H9 (cell line): ENCODE data around the gene TOR4A. TPM values are rescaled to one million over a fixed set of nuclear protein-coding genes. Genes with fewer than 3 reads are reported as not detected.

ENCODE experiments used
- DNase-seq: peaks from one replicate; pipeline ENCODE4 v3.0.0-alpha.2; 2017
- H2AFZ ChIP-seq: one replicate; pipeline ENCODE4 v1.6.1; 2013; ENCODE audit warnings: mild to moderate bottlenecking, low read length, control low read depth, moderate library complexity
- H2AK5ac ChIP-seq: 2 replicates; pipeline ENCODE4 v1.6.1; 2013; ENCODE audit warnings: low read length, control low read depth, mixed read lengths; ENCODE audit not compliant: insufficient read length
- H2BK120ac ChIP-seq: one replicate; pipeline ENCODE4 v1.6.1; 2013; ENCODE audit warnings: low read depth, mild to moderate bottlenecking, low read length, control low read depth, inconsistent platforms; ENCODE audit not compliant: poor library complexity, severe bottlenecking
- H2BK12ac ChIP-seq: 2 replicates; pipeline ENCODE4 v1.6.1; 2013; ENCODE audit warnings: low read length, control low read depth, mixed read lengths, low read depth; ENCODE audit not compliant: insufficient read length
- H2BK15ac ChIP-seq: 2 replicates; pipeline ENCODE4 v1.6.1; 2013; ENCODE audit warnings: low read depth, low read length, control low read depth
- H2BK20ac ChIP-seq: one replicate; pipeline ENCODE4 v1.6.1; 2013; ENCODE audit warnings: low read depth, mild to moderate bottlenecking, low read length, control low read depth, inconsistent platforms; ENCODE audit not compliant: poor library complexity, severe bottlenecking
- H2BK5ac ChIP-seq: 2 replicates; pipeline ENCODE4 v1.6.1; 2013; ENCODE audit warnings: low read length, control low read depth, mixed read lengths; ENCODE audit not compliant: insufficient read length
- H3K14ac ChIP-seq: 2 replicates; pipeline ENCODE4 v1.6.1; 2013; ENCODE audit warnings: low read length, control low read depth; ENCODE audit not compliant: insufficient read depth
- H3K18ac ChIP-seq: 2 replicates; pipeline ENCODE4 v1.6.1; 2013; ENCODE audit warnings: low read depth, mild to moderate bottlenecking, mixed read lengths, low read length, control low read depth; ENCODE audit not compliant: insufficient read length
- H3K23ac ChIP-seq: 2 replicates; pipeline ENCODE4 v1.6.1; 2013; ENCODE audit warnings: low read length, control low read depth, mixed read lengths, low read depth; ENCODE audit not compliant: insufficient read length
- H3K23me2 ChIP-seq: 2 replicates; pipeline ENCODE4 v1.6.1; 2013; ENCODE audit warnings: low read depth, mild to moderate bottlenecking, mixed read lengths, low read length, control low read depth; ENCODE audit not compliant: insufficient read length, poor library complexity, severe bottlenecking
- H3K27ac ChIP-seq: 2 replicates; pipeline ENCODE4 v1.5.1; 2013; ENCODE audit warnings: low read length, control low read depth, mixed read lengths, low read depth; ENCODE audit not compliant: insufficient read length
- H3K27me3 ChIP-seq: 2 replicates; pipeline ENCODE4 v1.6.1; 2013; ENCODE audit warnings: low read length, control low read depth, inconsistent platforms; ENCODE audit not compliant: insufficient read depth
- H3K4ac ChIP-seq: 2 replicates; pipeline ENCODE4 v1.6.1; 2013; ENCODE audit warnings: low read depth, mild to moderate bottlenecking, control low read depth, inconsistent platforms, low read length, moderate library complexity
- H3K4me1 ChIP-seq: 2 replicates; pipeline ENCODE4 v1.6.1; 2013; ENCODE audit warnings: low read length, control low read depth, inconsistent platforms; ENCODE audit not compliant: insufficient read depth
- H3K4me2 ChIP-seq: 2 replicates; pipeline ENCODE4 v1.6.1; 2013; ENCODE audit warnings: low read length, control low read depth, mixed read lengths; ENCODE audit not compliant: insufficient read length, insufficient read depth
- H3K56ac ChIP-seq: 2 replicates; pipeline ENCODE4 v1.6.1; 2013; ENCODE audit warnings: low read depth, mild to moderate bottlenecking, mixed read lengths, low read length, control low read depth; ENCODE audit not compliant: insufficient read length
- H3K79me1 ChIP-seq: 2 replicates; pipeline ENCODE4 v1.6.1; 2013; ENCODE audit warnings: low read depth, mild to moderate bottlenecking, moderate library complexity, low read length, control low read depth, inconsistent platforms; ENCODE audit not compliant: insufficient read depth, poor library complexity, severe bottlenecking
- H3K79me2 ChIP-seq: 2 replicates; pipeline ENCODE4 v1.6.1; 2013; ENCODE audit warnings: low read length, control low read depth, inconsistent platforms; ENCODE audit not compliant: insufficient read depth
- H3K9ac ChIP-seq: 2 replicates; pipeline ENCODE4 v1.6.1; 2013; ENCODE audit warnings: low read length, control low read depth, mixed read lengths; ENCODE audit not compliant: insufficient read length; ENCODE audit errors: extremely low read depth
- H3K9me3 ChIP-seq: one replicate; pipeline ENCODE4 v1.6.1; 2013; ENCODE audit warnings: low read depth, low read length, inconsistent platforms; ENCODE audit not compliant: control insufficient read depth
- H3T11ph ChIP-seq: one replicate; pipeline ENCODE4 v1.6.1; 2013; ENCODE audit warnings: mild to moderate bottlenecking, low read length, control low read depth, inconsistent platforms
- H4K20me1 ChIP-seq: one replicate; pipeline ENCODE4 v1.6.1; 2013; ENCODE audit not compliant: control insufficient read depth, insufficient read length, insufficient read depth
- H4K5ac ChIP-seq: 2 replicates; pipeline ENCODE4 v1.6.1; 2013; ENCODE audit warnings: low read depth, mild to moderate bottlenecking, mixed read lengths, low read length, control low read depth; ENCODE audit not compliant: insufficient read length
- H4K8ac ChIP-seq: replicated peaks from 2 replicates; pipeline ENCODE4 v1.6.1; 2013; ENCODE audit warnings: low read length, control low read depth, mixed read lengths, low read depth; ENCODE audit not compliant: insufficient read length
- H4K91ac ChIP-seq: 2 replicates; pipeline ENCODE4 v1.6.1; 2013; ENCODE audit warnings: low read depth, mild to moderate bottlenecking, moderate library complexity, mixed read lengths, low read length, control low read depth; ENCODE audit not compliant: insufficient read length
- H3K27ac Mint-ChIP-seq, 3 experiments: 2 replicates in 2 of 3; 3 replicates in 1 of 3; pipeline ENCODE4 v1.8.0; 2020 to 2021; ENCODE audit warnings: mixed read lengths in 3 of 3, mild to moderate bottlenecking in 1 of 3, moderate library complexity in 1 of 3
- H3K27me3 Mint-ChIP-seq: 2 replicates; pipeline ENCODE4 v1.8.0; 2021; ENCODE audit warnings: low read depth, mild to moderate bottlenecking, moderate library complexity, mixed read lengths
- H3K36me3 Mint-ChIP-seq, 3 experiments: 2 replicates in 2 of 3; 3 replicates in 1 of 3; pipeline ENCODE4 v1.8.0; 2020 to 2021; ENCODE audit warnings: low read depth in 3 of 3, mixed read lengths in 3 of 3; ENCODE audit not compliant: insufficient read depth in 1 of 3
- H3K4me1 Mint-ChIP-seq, 2 experiments: 2 replicates each; pipeline ENCODE4 v1.8.0; 2020; ENCODE audit warnings: mixed read lengths in 2 of 2
- H3K4me3 Mint-ChIP-seq, 2 experiments: 2 replicates in 1 of 2; 3 replicates in 1 of 2; pipeline ENCODE4 v1.8.0; 2020 to 2021; ENCODE audit warnings: mild to moderate bottlenecking in 2 of 2, mixed read lengths in 2 of 2, moderate library complexity in 1 of 2
- H3K9me3 Mint-ChIP-seq, 2 experiments: 2 replicates in 1 of 2; 3 replicates in 1 of 2; pipeline ENCODE4 v1.8.0; 2020; ENCODE audit warnings: mild to moderate bottlenecking in 2 of 2, mixed read lengths in 2 of 2, moderate library complexity in 1 of 2
- WGBS: extraction: QIAGEN DNeasy Blood & Tissue Kit; methylation state at CpG from one replicate; pipeline ENCODE4 v1.1.7; 2013; ENCODE audit warnings: missing lambda C conversion rate, low lambda C conversion rate, mixed read lengths; ENCODE audit not compliant: insufficient read length; ENCODE audit errors: extremely low coverage; 5-methylcytosine and 5-hydroxymethylcytosine counted together
- total RNA-seq: library from RNA; stranded (reverse); gene quantifications from 2 replicates; pipeline ENCODE4 v1.2.1, GENCODE V29; 2021
- TF ChIP-seq, protein P1 (sequence below): fragments of 200-600 bp; sonication (generic); conservative IDR thresholded peaks from 3 replicates; pipeline ENCODE4 v1.8.0; 2021; ENCODE audit warnings: antibody characterized with exemption, mild to moderate bottlenecking

Gene TOR4A
- total RNA-seq, 1 experiment from 2014 or later: 6.2 TPM

DNA sequence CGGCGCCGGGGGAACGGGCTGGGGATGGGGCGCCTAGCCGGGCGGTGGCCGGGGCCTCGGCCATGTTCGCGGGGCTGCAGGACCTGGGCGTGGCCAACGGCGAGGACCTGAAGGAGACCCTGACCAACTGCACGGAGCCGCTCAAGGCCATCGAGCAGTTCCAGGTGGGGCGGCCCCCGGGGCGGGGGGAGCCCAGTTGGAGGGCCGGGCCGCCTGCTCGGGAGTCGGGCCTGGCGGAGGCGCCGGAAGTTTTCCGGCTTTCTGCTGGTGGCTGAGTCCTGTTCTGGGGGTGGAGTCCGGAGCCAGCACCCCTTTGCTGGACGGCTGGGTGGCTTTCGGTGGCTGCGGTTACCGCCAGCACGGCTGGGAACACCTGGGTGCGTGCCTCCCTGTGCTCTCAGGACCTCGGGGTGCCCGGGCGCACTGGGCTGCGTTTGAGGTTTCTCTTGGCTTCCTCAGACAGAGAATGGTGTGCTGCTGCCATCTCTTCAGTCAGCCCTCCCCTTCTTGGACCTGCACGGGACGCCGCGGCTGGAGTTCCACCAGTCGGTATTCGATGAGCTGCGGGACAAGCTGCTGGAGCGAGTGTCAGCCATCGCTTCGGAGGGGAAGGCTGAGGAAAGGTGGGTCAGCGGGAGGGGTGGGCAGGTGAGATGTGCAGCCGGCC, 21.9 kb upstream of the TOR4A start:
- Histone ChIP-seq H3K18ac (no peak overlapping the region), H2AFZ (no peak overlapping the region), H4K91ac (no peak overlapping the region), H3K27me3 (no peaks in the 10 kb centered on the region), H3T11ph (no peak overlapping the region), H3K23ac (no peak overlapping the region), H2AK5ac (no peak overlapping the region), H3K4me1 (no peaks in the 10 kb centered on the region), H3K79me1 (peaks cover 5% of the 10 kb centered on the region), H3K4ac (no peak overlapping the region), H4K20me1 (no peaks in the 10 kb centered on the region), H3K4me2 (peak overlapping the region; percentile 68), H3K79me2 (peaks cover 6% of the 10 kb centered on the region; the same call in 1 of the 2 replicates), H3K14ac (no peak overlapping the region), H3K23me2 (peaks cover 14% of the 10 kb centered on the region), H3K56ac (no peak overlapping the region), H3K27ac (no peak overlapping the region), H2BK5ac (no peak overlapping the region), H2BK12ac (no peak overlapping the region), H2BK120ac (no peak overlapping the region), H2BK15ac (no peak overlapping the region), H3K9ac (peak overlapping the region; percentile 43), H3K9me3 (no peaks in the 10 kb centered on the region), H4K5ac (no peak overlapping the region), H2BK20ac (no peak overlapping the region), H4K8ac (no peak overlapping the region)
- TF ChIP-seq, protein P1, sequence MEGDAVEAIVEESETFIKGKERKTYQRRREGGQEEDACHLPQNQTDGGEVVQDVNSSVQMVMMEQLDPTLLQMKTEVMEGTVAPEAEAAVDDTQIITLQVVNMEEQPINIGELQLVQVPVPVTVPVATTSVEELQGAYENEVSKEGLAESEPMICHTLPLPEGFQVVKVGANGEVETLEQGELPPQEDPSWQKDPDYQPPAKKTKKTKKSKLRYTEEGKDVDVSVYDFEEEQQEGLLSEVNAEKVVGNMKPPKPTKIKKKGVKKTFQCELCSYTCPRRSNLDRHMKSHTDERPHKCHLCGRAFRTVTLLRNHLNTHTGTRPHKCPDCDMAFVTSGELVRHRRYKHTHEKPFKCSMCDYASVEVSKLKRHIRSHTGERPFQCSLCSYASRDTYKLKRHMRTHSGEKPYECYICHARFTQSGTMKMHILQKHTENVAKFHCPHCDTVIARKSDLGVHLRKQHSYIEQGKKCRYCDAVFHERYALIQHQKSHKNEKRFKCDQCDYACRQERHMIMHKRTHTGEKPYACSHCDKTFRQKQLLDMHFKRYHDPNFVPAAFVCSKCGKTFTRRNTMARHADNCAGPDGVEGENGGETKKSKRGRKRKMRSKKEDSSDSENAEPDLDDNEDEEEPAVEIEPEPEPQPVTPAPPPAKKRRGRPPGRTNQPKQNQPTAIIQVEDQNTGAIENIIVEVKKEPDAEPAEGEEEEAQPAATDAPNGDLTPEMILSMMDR: no peak
- DNase-seq: peak; percentile 74
- Mint-ChIP-seq H3K27me3 (no peaks in the 10 kb centered on the region), H3K9me3 (no peaks in the 10 kb centered on the region; a peak in 1 of 5 replicates), H3K4me1 (peaks cover 8 to 19% of the 10 kb centered on the region in 2 experiments), H3K4me3 (peak overlapping the region; percentile 84 to 91), H3K36me3 (peaks cover 16 to 27% (median 25%) of the 10 kb centered on the region in 3 experiments; a peak in 6 of 7 replicates), H3K27ac (peak overlapping the region in 1 of 3 experiments; percentile 18; a peak in 2 of 7 replicates)
- no CpG with 5 or more reads among the region's 51 CpGs for WGBS
